ENCODE results near the gene IQCH.
"Not testable (repeated sequence)": the region's sequence is repeated elsewhere in the genome, so short reads cannot be mapped to it uniquely, and the experiment has no call there.

Gene IQCH

DNA sequence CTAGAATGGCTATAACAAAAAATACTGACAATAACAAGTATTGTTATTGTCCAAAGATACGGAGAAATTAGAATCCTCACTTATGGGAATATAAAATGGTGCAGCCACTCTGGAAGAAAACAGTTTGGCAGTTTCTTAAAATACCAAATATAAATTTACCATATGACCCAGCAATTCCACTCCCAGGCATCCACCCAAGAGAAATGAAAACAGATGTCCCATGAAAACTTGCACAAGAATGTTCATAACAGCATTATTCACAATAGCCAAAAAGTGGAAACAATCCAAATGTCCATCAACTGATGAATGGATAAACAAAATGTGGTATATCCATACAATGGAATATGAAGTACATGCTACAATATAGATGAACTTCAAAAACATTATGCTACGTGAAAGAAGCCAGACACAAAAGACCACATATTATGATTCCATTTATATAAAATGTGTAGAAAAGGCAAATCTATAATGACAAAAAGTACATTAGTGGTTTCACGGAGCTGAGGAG is 9.6 kb upstream of the IQCH start:
- no peak for DNase-seq (ENCODE audit: low read depth in 3 of 3, low spot score in 1 of 3)

DNA sequence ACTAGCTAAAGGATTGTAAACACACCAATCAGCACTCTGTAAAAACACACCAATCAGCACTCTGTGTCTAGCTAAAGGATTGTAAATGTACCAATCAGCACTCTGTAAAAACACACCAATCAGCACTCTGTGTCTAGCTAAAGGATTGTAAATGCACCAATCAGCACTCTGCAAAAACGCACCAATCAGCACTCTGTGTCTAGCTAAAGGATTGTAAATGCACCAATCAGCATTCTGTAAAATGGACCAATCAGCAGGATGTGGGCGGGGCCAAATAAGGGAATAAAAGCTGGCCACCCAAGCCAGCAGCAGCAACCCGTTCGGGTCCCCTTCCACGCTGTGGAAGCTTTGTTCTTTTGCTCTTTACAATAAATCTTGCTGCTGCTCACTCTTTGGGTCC is 8.0 kb upstream of the IQCH start:
- not testable (repeated sequence) for DNase-seq (ENCODE audit: low read depth in 3 of 3, low spot score in 1 of 3)

DNA sequence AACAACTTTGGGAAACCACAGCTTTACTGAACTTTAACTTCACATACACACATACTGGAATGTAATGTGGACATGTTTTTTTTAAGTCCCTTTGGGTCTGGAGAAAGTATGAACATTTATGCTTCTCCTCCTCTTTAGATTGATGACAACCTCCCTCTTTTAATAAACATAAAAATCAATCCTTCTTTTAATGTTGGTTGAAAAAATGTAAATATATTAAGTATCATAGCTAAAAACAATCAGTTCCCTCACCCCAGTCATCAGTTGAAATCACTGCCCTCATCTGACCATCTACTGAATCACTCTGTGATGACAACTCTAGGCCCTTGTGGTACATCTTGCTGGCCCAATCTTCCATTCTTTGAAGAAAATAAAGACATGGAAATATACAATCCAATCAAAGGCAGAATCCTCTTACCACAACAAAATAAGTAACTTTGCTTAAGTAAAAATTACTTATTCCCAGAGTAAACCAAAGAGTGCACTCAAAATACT is 6.5 kb upstream of the IQCH start:
- no peak for DNase-seq (ENCODE audit: low read depth in 3 of 3, low spot score in 1 of 3)

- DNase-seq (ENCODE audit: low read depth in 3 of 3, low spot score in 1 of 3): no peak
Observed at GRCh38 chr15:67249830-67250229, 4.8 kb upstream of the IQCH start.

DNA sequence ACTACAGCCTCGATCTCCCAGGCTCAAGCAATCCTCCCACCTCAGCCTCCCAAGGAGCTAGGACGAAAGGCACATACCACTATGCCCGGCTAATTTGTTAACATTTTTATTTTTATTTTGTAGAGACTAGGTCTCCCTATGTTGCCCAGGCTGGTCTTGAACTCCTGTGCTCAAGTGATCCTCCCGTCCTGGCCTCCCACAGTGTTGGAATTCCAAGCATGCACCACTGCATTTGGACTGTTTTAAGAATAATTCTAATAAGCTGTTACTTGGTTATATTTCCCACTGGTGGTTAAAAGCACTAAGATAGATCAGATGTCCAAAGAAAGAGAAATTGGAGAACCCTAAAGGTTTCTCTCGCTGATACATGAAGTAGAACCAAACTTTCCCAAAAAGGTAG is 3.3 kb upstream of the IQCH start:
- DNase-seq (ENCODE audit: low read depth in 3 of 3, low spot score in 1 of 3): no peak

GRCh38 chr15:67253101-67253500 is 1.5 kb upstream of the IQCH start:
- no peak for DNase-seq (ENCODE audit: low read depth in 3 of 3, low spot score in 1 of 3)

DNA sequence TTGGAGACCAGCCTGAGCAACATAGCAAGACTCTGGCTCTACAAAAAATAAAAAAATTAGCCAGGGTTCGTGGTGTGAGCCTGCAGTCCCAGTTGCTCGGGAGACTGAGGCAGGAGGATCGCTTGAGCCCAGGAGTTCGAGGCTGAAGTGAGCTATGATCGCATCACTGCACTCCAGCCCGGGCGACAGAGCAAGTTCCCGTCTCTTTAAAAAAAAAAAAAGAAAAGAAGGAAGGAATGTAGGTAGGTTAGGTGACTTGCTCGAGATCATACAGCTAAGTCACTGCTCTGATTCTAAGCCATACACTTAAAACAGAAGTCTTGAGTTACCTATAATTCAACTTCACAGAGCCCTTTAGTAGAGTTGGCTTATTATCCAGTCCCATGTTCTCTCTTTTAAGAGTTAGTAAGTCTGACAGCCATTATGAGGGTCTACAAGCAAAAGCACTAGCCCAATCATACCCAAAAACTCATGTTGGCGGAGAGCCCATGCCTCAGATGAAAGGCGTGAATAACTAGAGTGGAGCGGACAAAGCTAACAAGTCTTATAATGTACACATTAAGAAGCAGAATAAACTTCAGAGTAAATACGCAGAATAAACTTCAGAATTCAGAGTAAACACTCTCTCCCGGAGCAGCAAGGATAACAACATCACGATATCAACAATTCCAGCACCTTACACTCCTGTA is 893 bp upstream of the IQCH start:
- no peak for DNase-seq (ENCODE audit: low read depth in 3 of 3, low spot score in 1 of 3)

DNA sequence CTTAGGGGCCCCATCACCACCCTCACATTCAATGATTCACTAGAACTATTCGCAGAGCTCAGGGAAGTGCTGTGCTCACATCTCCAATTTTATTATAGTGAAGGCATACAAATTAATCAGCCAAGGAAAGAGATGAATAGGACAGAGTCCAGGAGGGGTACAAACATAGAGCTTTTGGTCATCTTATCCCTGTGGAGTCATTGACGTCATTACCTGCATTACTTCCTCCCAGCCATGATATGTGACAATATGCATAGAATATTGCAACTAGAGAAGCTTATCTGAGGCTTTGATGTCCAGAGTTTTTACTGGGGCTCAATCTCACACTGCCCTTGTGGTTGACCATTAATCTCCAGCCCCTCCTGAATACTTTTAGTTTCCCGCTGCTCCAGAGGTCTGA is 1.5 kb downstream of the IQCH start:
- no peak for DNase-seq (ENCODE audit: low read depth in 3 of 3, low spot score in 1 of 3)

GRCh38 chr15:67258412-67258811 is 3.8 kb downstream of the IQCH start:
- DNase-seq (ENCODE audit: low read depth in 3 of 3, low spot score in 1 of 3): not testable (repeated sequence)

- DNase-seq (ENCODE audit: low read depth in 3 of 3, low spot score in 1 of 3): no peak
Observed at GRCh38 chr15:67259379-67259778, 4.8 kb downstream of the IQCH start.

- DNase-seq (ENCODE audit: low read depth in 3 of 3, low spot score in 1 of 3): no peak
Observed at GRCh38 chr15:67259806-67260205, 5.2 kb downstream of the IQCH start.

DNA sequence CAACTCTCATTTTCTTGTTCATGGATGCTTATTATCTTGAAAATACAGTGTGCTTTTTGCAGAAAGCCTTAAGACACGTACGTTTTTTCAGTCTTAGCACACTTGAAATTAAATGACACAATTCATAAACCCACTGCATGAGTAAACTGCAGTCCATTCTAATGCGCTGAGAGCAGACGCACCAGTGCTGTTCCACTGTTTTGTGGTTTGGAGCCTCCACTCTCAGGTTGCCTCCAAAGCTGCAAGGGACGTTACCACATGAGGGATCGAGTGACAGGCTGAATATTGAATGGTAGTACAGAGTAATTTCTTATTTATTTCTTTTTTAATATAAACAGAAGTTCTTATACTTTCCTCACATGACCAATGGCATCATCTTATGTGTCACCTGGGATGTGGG is 12.3 kb downstream of the IQCH start:
- no peak for DNase-seq (ENCODE audit: low read depth in 3 of 3, low spot score in 1 of 3)

DNA sequence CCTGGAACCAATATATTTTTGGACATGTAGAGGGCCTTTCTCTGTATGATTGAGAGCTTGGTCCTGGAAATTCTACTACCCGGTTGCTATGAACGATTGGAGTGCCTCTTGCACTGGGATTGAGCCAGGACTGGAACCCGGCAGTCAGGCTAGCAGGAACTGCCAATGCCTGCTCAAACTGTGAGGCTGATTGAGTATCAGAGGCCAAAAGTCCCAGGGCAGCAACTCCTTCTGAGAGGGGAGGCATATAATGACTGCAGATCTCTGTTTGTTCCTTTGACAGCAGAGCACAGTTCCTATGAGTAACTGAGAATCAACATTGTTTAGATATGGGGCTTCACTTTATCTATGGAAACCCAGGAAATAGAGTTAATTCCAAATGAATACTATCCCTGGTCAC is 12.9 kb downstream of the IQCH start:
- DNase-seq (ENCODE audit: low read depth in 3 of 3, low spot score in 1 of 3): no peak

DNA sequence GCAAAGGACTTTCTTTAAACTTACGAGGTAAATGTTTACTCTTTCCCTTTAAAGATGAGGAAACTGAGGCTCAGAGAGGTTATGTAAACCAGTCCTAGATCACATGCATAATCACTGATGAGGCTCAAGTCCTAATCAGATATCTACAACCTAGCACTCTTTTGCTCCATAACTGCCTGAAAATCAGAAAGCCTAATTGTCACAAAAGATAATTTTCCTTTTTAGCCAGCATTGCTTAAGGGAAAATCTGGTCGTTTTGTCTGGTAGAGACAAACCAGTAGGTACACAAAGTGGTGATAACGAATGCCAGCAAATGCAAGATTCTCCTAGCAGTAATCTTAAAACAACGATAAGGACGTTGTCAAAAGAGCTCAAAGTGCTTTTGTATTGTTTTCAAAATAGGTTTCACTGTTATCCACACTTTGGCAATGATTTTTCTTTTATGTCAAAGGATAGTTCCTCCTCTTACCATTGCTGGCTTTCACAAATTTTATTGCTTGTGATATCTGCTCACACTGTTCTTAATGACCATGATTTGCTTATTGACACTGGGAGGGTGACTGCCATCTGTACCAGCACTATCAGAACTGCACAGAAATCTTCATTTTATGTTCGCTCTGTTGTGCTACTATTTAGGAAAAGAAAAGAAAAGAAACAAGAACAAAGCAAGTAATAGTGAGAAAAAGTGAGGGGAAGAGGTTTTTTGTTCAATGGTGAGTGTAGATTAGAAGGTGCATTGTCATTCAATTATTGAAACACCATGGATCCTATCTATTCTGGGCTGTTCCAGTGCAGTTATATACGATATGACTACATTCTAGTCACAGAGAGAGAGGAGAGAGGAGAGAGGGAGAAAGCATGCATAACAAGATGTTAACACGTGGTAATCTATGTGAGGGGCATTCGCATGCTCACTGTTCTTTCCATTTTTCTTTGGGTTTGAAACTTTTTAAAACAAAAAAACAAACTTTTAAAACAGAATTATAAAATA is 13.7 kb downstream of the IQCH start:
- DNase-seq (ENCODE audit: low read depth in 3 of 3, low spot score in 1 of 3): no peak

GRCh38 chr15:67274236-67274635 is 19.6 kb downstream of the IQCH start:
- no peak for DNase-seq (ENCODE audit: low read depth in 3 of 3, low spot score in 1 of 3)

DNA sequence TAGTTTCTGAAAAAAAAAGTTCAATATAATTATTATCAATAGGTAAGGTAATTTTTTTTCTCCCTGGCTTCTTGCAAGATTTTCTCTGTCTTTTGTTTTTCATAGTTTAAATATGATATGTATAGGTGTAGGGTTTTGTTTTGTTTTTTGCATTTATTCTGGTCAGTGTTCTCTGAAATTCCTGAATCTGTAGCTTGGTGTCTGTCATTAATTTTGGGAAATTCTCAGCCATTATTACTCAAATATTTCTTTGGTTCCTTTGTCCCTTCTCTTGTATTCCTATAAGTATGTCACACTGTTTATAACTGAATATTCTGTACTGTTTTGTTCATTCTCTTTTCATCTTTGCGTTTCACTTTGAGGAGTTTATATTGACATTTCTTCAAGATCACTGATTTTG is 22.1 kb downstream of the IQCH start:
- no peak for DNase-seq (ENCODE audit: low read depth in 3 of 3, low spot score in 1 of 3)

DNA sequence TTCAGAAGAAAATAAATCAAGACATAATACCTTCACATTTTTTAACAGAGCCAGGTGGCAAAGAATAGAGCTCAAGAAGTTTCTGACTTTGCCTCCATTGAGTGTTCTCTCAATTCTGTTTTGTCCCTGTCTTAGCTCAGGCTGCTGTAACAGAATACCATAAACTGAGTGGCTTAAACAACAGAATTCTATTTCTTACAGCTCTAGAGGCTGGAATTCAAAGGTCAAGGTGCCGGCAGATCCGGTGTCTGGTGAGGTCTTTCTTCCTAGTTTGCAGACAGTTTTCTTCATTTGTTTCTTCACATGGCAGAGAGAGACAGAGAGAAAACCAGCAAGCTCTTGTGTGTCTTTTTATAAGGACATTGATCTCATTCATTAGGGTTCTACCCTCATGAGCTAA is 25.6 kb downstream of the IQCH start:
- DNase-seq (ENCODE audit: low read depth in 3 of 3, low spot score in 1 of 3): no peak

DNA sequence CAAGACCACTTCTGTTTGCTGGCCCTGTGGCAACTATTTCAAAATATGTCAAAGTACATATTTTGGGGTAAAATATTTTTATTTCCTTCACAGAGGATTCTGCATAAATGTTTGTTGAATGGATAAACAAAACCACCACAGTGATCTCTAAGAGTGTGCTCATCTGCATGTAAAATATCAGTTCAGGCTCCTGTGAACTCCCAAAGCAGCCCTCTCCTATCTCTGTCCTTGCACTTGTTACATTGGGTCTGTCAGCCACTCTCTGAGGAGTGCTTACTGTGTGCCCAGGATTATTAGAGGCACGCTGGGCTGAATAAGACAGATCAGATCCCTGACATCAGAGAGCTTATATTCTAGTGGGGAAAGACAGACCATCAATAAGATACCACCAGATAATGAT is 27.1 kb downstream of the IQCH start:
- no peak for DNase-seq (ENCODE audit: low read depth in 3 of 3, low spot score in 1 of 3)

GRCh38 chr15:67285625-67286024 is 31.0 kb downstream of the IQCH start:
- not testable (repeated sequence) for DNase-seq (ENCODE audit: low read depth in 3 of 3, low spot score in 1 of 3)

- DNase-seq (ENCODE audit: low read depth in 3 of 3, low spot score in 1 of 3): not testable (repeated sequence)
Observed at GRCh38 chr15:67286400-67286799, 31.8 kb downstream of the IQCH start.

DNA sequence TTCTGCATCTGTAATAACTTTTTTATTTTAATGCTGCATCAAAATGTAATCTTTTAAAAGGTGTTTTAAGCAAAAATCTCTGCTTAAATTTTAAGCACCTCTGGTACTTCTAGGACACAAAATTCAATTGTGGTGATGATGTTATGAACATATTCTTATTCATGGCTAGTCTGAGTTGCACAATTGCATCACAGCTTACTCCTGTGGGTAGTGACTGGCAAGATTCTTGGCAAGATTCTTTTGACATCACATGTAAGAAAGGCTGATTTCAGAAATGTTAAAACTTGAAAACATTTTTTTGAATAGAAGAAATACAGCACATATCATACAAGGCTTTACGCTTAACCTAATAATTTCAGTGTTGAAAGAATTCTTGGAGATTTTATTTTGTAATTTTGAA is 35.7 kb downstream of the IQCH start:
- no peak for DNase-seq (ENCODE audit: low read depth in 3 of 3, low spot score in 1 of 3)

- DNase-seq (ENCODE audit: low read depth in 3 of 3, low spot score in 1 of 3): no peak
Observed at GRCh38 chr15:67296188-67296587, 41.6 kb downstream of the IQCH start.
